Measurements from ENCODE around the gene MELTF.

Gene MELTF

GRCh38 chr3:197022405-197023231 is 7.0 kb downstream of the MELTF start:
- peak overlapping the region; percentile 15 for H3K4me3 Mint-ChIP-seq
- intact Hi-C loops (cut with micrococcal nuclease): no loop called here
- H3K9me3 Mint-ChIP-seq: no peaks in the 10 kb centered on the region
- H3K36me3 Mint-ChIP-seq (ENCODE audit: low read depth): no peaks in the 10 kb centered on the region
- peak overlapping the region; percentile 37 for H3K27ac Mint-ChIP-seq
- H3K4me1 Mint-ChIP-seq (ENCODE audit: low read depth): peaks cover 21% of the 10 kb centered on the region
- H3K27me3 Mint-ChIP-seq: peaks cover 41% of the 10 kb centered on the region

GRCh38 chr3:197021729-197022404 is 7.8 kb downstream of the MELTF start:
- no peaks in the 10 kb centered on the region for H3K36me3 Mint-ChIP-seq (ENCODE audit: low read depth)
- intact Hi-C loops (cut with micrococcal nuclease): no loop called here
- H3K27me3 Mint-ChIP-seq: peaks cover 38% of the 10 kb centered on the region
- H3K4me1 Mint-ChIP-seq (ENCODE audit: low read depth): peaks cover 21% of the 10 kb centered on the region
- no peaks in the 10 kb centered on the region for H3K9me3 Mint-ChIP-seq
- H3K4me3 Mint-ChIP-seq: no peak overlapping the region
- no peak overlapping the region for H3K27ac Mint-ChIP-seq

- Mint-ChIP-seq H3K27me3 (peaks cover 36% of the 10 kb centered on the region), H3K4me1 (ENCODE audit: low read depth) (peaks cover 21% of the 10 kb centered on the region), H3K4me3 (no peak overlapping the region)
Observed at GRCh38 chr3:197021231-197021630, 8.4 kb downstream of the MELTF start.

GRCh38 chr3:197019535-197019934 is 10.1 kb downstream of the MELTF start:
- Mint-ChIP-seq H3K27me3 (peaks cover 24% of the 10 kb centered on the region), H3K4me1 (ENCODE audit: low read depth) (peaks cover 17% of the 10 kb centered on the region), H3K9me3 (no peaks in the 10 kb centered on the region), H3K27ac (no peak overlapping the region), H3K4me3 (no peak overlapping the region), H3K36me3 (ENCODE audit: low read depth) (no peaks in the 10 kb centered on the region)
- intact Hi-C loops (cut with micrococcal nuclease): no loop called here

More at GRCh38 chr3:197021231-197021630, 8.4 kb downstream of the MELTF start:
- Mint-ChIP-seq H3K27ac (no peak overlapping the region), H3K36me3 (ENCODE audit: low read depth) (no peaks in the 10 kb centered on the region), H3K9me3 (no peaks in the 10 kb centered on the region)
- intact Hi-C loops (cut with micrococcal nuclease): no loop called here

GRCh38 chr3:197019021-197019420 is 10.6 kb downstream of the MELTF start:
- no peak overlapping the region for H3K27ac Mint-ChIP-seq
- no peaks in the 10 kb centered on the region for H3K36me3 Mint-ChIP-seq (ENCODE audit: low read depth)
- no peaks in the 10 kb centered on the region for H3K9me3 Mint-ChIP-seq
- no peak overlapping the region for H3K4me3 Mint-ChIP-seq
- peaks cover 14% of the 10 kb centered on the region for H3K4me1 Mint-ChIP-seq (ENCODE audit: low read depth)
- intact Hi-C loops (cut with micrococcal nuclease): no loop called here
- peaks cover 22% of the 10 kb centered on the region for H3K27me3 Mint-ChIP-seq

- no peak overlapping the region for H3K4me3 Mint-ChIP-seq
- H3K27me3 Mint-ChIP-seq: peaks cover 13% of the 10 kb centered on the region
- no peaks in the 10 kb centered on the region for H3K4me1 Mint-ChIP-seq (ENCODE audit: low read depth)
- no peaks in the 10 kb centered on the region for H3K9me3 Mint-ChIP-seq
- intact Hi-C loops (cut with micrococcal nuclease): no loop called here
- H3K27ac Mint-ChIP-seq: no peak overlapping the region
- no peaks in the 10 kb centered on the region for H3K36me3 Mint-ChIP-seq (ENCODE audit: low read depth)
Observed at GRCh38 chr3:197017003-197017402, 12.6 kb downstream of the MELTF start.

- peaks cover 9% of the 10 kb centered on the region for H3K27me3 Mint-ChIP-seq
- intact Hi-C loops (cut with micrococcal nuclease): no loop called here
- no peaks in the 10 kb centered on the region for H3K36me3 Mint-ChIP-seq (ENCODE audit: low read depth)
- no peak overlapping the region for H3K27ac Mint-ChIP-seq
- H3K4me1 Mint-ChIP-seq (ENCODE audit: low read depth): no peaks in the 10 kb centered on the region
- no peak overlapping the region for H3K4me3 Mint-ChIP-seq
- H3K9me3 Mint-ChIP-seq: no peaks in the 10 kb centered on the region
Observed at GRCh38 chr3:197015790-197016736, 13.6 kb downstream of the MELTF start.

- Mint-ChIP-seq H3K4me3 (no peak overlapping the region), H3K9me3 (no peaks in the 10 kb centered on the region), H3K27ac (no peak overlapping the region), H3K36me3 (ENCODE audit: low read depth) (no peaks in the 10 kb centered on the region), H3K27me3 (peaks cover 5% of the 10 kb centered on the region), H3K4me1 (ENCODE audit: low read depth) (no peaks in the 10 kb centered on the region)
- intact Hi-C loops (cut with micrococcal nuclease): no loop called here
Observed at GRCh38 chr3:197014942-197015575, 14.6 kb downstream of the MELTF start.

- intact Hi-C loops (cut with micrococcal nuclease): no loop called here
- Mint-ChIP-seq H3K9me3 (no peaks in the 10 kb centered on the region), H3K36me3 (ENCODE audit: low read depth) (no peaks in the 10 kb centered on the region), H3K27ac (no peak overlapping the region), H3K4me3 (no peak overlapping the region), H3K4me1 (ENCODE audit: low read depth) (no peaks in the 10 kb centered on the region), H3K27me3 (peaks cover 3% of the 10 kb centered on the region)
Observed at GRCh38 chr3:197014024-197014423, 15.6 kb downstream of the MELTF start.

GRCh38 chr3:197012540-197012883 is 17.1 kb downstream of the MELTF start:
- no peaks in the 10 kb centered on the region for H3K4me1 Mint-ChIP-seq (ENCODE audit: low read depth)
- no peak overlapping the region for H3K4me3 Mint-ChIP-seq
- no peaks in the 10 kb centered on the region for H3K9me3 Mint-ChIP-seq
- intact Hi-C loops (cut with micrococcal nuclease): no loop called here
- H3K27me3 Mint-ChIP-seq: peaks cover 2% of the 10 kb centered on the region
- no peaks in the 10 kb centered on the region for H3K36me3 Mint-ChIP-seq (ENCODE audit: low read depth)
- no peak overlapping the region for H3K27ac Mint-ChIP-seq

GRCh38 chr3:197011780-197012539 is 17.7 kb downstream of the MELTF start:
- H3K4me1 Mint-ChIP-seq (ENCODE audit: low read depth): no peaks in the 10 kb centered on the region
- no peaks in the 10 kb centered on the region for H3K9me3 Mint-ChIP-seq
- H3K36me3 Mint-ChIP-seq (ENCODE audit: low read depth): no peaks in the 10 kb centered on the region
- H3K4me3 Mint-ChIP-seq: no peak overlapping the region
- H3K27me3 Mint-ChIP-seq: peaks cover 2% of the 10 kb centered on the region
- intact Hi-C loops (cut with micrococcal nuclease): no loop called here
- H3K27ac Mint-ChIP-seq: no peak overlapping the region

- H3K4me3 Mint-ChIP-seq: no peak overlapping the region
- H3K9me3 Mint-ChIP-seq: no peaks in the 10 kb centered on the region
- H3K27ac Mint-ChIP-seq: no peak overlapping the region
- intact Hi-C loops (cut with micrococcal nuclease): no loop called here
- H3K36me3 Mint-ChIP-seq (ENCODE audit: low read depth): no peaks in the 10 kb centered on the region
- no peaks in the 10 kb centered on the region for H3K4me1 Mint-ChIP-seq (ENCODE audit: low read depth)
- peaks cover 5% of the 10 kb centered on the region for H3K27me3 Mint-ChIP-seq
Observed at GRCh38 chr3:197010556-197011351, 18.9 kb downstream of the MELTF start.

Measured in dendritic cell treated with granulocyte-macrophage colony-stimulating factor and Interleukin-4, amounts not matched to agents 40 ng/mL and 50 ng/mL, for 4 days (primary cell).